Mucosa of descending colon (tissue), 3 donors: ENCODE measurements around the gene PDE3A. TPM values are rescaled to one million over a fixed set of nuclear protein-coding genes. Genes with fewer than 3 reads are reported as not detected.

Source experiments
- ATAC-seq: fragments of 200-7000 bp; cut with Tn5 transposase; one replicate; pipeline ENCODE4 v1.9.1; 2020; ENCODE audit warnings: mild to moderate bottlenecking, moderate library complexity
- DNase-seq, 3 donors: peaks; one replicate each; pipeline ENCODE4 v3.0.0-alpha.2; 2020
- H3K36me3 ChIP-seq: fragments of 200-600 bp; one replicate; pipeline ENCODE4 v1.8.0; 2021; ENCODE audit warnings: low read depth, mild to moderate bottlenecking
- H3K4me1 ChIP-seq: fragments of 200-600 bp; one replicate; pipeline ENCODE4 v1.8.0; 2021; ENCODE audit warnings: low read depth, mild to moderate bottlenecking
- H3K4me3 ChIP-seq: fragments of 200-600 bp; one replicate; pipeline ENCODE4 v1.8.0; 2021; ENCODE audit warnings: mild to moderate bottlenecking
- H3K9me3 ChIP-seq: fragments of 200-600 bp; one replicate; pipeline ENCODE4 v1.8.0; 2021; ENCODE audit warnings: mild to moderate bottlenecking
- intact Hi-C, 2 donors: fragments of 100-400 bp; cut with DNase I in 1 of 2; cut with micrococcal nuclease in 1 of 2; formaldehyde crosslinking; loops; one replicate each; pipeline versions ENCODE4 v1.11.0 to v1.11.1; 2022; cut with DNase I, micrococcal nuclease
- total RNA-seq, 3 donors: library from RNA; stranded (reverse); fragmentation: NEBNext Ultra II Directional in 2 of 3; extraction: Animal tissue kit (Norgen Biotek cat#: 25700) in 2 of 3; gene quantifications; one replicate each; pipeline versions ENCODE4 v1.2.1 to v1.2.4, GENCODE V29; 2021 to 2023
- TF ChIP-seq, protein P1 (sequence below): fragments of 200-600 bp; IDR thresholded peaks from one replicate; pipeline ENCODE4 v1.8.0; 2022; ENCODE audit warnings: antibody characterized with exemption, mild to moderate bottlenecking
- donor health status: DM: no; HTN: no; CAD: no; lungs with moderate emphysema.
- donor health status: DM: no; HTN: no; CAD: no.
- donor health status: DM: no; HTN: yes; CAD: no.

The PDE3A gene
- total RNA-seq, 3 donors from 2014 or later: 47.2 to 84.1 (median 83.9) TPM

DNA sequence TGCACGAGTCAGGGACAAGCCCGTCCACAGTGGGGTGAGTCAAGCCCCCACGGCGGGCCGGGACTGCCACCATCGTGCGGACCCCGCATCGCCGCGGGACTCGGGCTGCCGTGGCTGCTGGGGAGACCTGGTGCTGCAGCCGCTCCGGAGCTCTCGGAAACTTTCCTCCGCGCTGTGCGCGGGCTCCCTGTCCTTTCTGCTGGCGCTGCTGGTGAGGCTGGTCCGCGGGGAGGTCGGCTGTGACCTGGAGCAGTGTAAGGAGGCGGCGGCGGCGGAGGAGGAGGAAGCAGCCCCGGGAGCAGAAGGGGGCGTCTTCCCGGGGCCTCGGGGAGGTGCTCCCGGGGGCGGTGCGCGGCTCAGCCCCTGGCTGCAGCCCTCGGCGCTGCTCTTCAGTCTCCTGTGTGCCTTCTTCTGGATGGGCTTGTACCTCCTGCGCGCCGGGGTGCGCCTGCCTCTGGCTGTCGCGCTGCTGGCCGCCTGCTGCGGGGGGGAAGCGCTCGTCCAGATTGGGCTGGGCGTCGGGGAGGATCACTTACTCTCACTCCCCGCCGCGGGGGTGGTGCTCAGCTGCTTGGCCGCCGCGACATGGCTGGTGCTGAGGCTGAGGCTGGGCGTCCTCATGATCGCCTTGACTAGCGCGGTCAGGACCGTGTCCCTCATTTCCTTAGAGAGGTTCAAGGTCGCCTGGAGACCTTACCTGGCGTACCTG is 1.1 kb downstream of the PDE3A start:
- no peaks in the 10 kb centered on the region for H3K9me3 ChIP-seq
- H3K36me3 ChIP-seq: no peaks in the 10 kb centered on the region
- H3K4me1 ChIP-seq: no peaks in the 10 kb centered on the region
- ATAC-seq (peak; percentile 76), DNase-seq (peak; percentile 77 to 88 (median 86))
- TF ChIP-seq, protein P1, sequence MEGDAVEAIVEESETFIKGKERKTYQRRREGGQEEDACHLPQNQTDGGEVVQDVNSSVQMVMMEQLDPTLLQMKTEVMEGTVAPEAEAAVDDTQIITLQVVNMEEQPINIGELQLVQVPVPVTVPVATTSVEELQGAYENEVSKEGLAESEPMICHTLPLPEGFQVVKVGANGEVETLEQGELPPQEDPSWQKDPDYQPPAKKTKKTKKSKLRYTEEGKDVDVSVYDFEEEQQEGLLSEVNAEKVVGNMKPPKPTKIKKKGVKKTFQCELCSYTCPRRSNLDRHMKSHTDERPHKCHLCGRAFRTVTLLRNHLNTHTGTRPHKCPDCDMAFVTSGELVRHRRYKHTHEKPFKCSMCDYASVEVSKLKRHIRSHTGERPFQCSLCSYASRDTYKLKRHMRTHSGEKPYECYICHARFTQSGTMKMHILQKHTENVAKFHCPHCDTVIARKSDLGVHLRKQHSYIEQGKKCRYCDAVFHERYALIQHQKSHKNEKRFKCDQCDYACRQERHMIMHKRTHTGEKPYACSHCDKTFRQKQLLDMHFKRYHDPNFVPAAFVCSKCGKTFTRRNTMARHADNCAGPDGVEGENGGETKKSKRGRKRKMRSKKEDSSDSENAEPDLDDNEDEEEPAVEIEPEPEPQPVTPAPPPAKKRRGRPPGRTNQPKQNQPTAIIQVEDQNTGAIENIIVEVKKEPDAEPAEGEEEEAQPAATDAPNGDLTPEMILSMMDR: no peak
- peak overlapping the region; percentile 43 for H3K4me3 ChIP-seq
- intact Hi-C loops: loop anchor here (5.0 to 10.0 kb wide), 2 partner anchors 53 to 615 kb away; no protein-coding TSS in a partner anchor

DNA sequence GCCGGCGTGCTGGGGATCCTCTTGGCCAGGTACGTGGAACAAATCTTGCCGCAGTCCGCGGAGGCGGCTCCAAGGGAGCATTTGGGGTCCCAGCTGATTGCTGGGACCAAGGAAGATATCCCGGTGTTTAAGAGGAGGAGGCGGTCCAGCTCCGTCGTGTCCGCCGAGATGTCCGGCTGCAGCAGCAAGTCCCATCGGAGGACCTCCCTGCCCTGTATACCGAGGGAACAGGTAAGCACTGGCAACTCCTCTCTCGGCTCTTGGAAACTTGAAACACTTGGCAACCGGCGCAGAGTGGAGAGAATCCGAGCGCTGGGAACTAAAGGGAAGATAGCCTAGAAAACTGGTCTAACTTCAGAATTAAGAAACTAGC is 1.7 kb downstream of the PDE3A start:
- peak overlapping the region; percentile 43 for H3K4me3 ChIP-seq
- no peaks in the 10 kb centered on the region for H3K36me3 ChIP-seq
- intact Hi-C loops: loop anchor here (5.0 to 10.0 kb wide), 2 partner anchors 52 to 615 kb away; no protein-coding TSS in a partner anchor
- DNase-seq (peak in 1 of 3 donors; percentile 63), ATAC-seq (peak; percentile 39)
- no peaks in the 10 kb centered on the region for H3K9me3 ChIP-seq
- no peaks in the 10 kb centered on the region for H3K4me1 ChIP-seq
- TF ChIP-seq, protein P1: no peak

DNA sequence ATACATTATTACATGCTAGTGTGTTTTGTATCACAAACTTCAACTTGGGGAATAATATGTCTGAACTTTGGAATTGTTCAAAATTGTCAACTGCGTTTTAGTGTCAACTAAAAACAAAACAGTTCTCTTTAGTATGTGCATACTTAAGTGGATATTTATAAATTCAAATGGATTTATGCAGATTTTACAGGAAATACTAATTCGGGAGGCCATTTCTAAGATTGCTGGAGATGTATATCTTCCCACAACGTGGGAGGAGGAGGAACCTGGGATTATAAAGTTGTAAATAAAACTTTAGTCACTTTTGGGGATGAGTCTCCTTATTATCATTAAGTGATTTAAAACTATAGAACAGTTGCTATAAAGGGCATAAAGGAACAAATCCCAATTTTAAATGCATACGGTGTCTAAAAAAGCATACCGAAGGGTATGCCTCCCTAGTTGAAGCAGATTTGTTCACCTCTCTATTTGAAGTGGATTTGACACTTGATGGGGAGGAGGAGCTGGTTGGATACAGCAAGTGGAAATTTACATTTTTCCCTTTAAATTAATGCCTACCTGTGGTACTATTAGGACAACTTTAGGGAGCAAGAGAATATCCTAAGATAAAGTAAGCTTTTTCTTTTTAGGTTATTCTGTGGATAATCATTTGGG is 2.7 kb downstream of the PDE3A start:
- H3K9me3 ChIP-seq: no peaks in the 10 kb centered on the region
- intact Hi-C loops: loop anchor here (5.0 to 10.0 kb wide), 2 partner anchors 51 to 616 kb away; no protein-coding TSS in a partner anchor
- H3K4me3 ChIP-seq: peak overlapping the region; percentile 10
- no peaks in the 10 kb centered on the region for H3K36me3 ChIP-seq
- TF ChIP-seq, protein P1: no peak
- H3K4me1 ChIP-seq: no peaks in the 10 kb centered on the region
- DNase-seq: no peak
- no peak for ATAC-seq

DNA sequence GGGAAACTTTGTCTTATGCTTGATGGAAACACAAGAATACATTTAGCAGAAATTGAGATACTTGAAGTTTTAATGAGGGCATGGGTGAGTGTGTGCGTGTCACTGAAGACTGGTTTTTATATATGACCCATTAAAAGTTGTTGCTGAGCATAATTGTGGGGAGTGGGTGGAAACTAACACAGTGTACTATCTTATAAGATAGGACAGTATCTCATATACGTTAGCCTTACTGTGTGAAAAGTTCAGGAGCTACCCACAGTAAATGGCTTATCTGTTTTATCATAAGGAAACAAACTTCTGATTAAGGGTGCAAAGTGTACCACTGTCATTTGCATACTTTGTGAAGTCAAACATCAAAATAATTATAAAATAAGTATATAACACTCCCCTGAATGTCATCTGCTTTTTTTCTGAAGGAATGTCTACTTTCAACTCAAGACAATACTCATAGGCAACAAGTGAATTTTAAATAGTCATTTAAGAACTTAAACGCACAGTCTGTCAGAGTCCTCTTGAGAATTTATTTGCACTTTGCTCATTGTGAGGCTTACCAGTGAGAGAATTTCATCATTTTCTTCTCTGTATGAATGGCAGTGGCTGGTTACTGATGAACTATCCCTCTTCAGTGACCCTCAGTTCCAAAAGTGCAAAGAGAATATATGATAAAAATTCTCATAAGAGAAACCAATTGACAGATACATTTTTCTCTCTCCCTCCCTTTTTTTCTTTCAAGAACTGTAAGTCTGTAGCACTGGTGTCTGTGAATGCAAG is 4.2 kb downstream of the PDE3A start:
- no peak for DNase-seq
- TF ChIP-seq, protein P1: no peak
- no peaks in the 10 kb centered on the region for H3K36me3 ChIP-seq
- intact Hi-C loops: loop anchor here (5.0 to 10.0 kb wide), 2 partner anchors 50 to 618 kb away; no protein-coding TSS in a partner anchor
- no peaks in the 10 kb centered on the region for H3K4me1 ChIP-seq
- no peak overlapping the region for H3K4me3 ChIP-seq
- H3K9me3 ChIP-seq: no peaks in the 10 kb centered on the region
- ATAC-seq: peak; percentile 36

DNA sequence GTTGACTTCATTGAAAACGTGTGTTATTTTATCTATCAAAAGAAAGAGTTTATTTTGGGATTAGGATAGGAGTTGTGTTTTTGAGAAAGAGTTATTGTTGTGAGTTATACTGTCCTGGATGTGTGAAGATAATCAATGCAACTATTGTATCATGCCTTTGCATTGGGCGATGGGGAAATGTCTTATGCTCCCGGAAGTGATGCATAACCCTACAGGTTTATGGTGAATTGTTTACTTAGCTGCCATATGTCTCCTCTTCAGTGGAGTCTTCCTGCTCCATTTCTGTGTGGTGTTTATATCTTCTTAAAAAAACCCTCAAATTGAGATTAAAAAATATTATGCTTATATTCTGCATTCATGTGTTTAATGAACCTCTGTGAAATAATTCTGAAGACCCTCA is 6.5 kb downstream of the PDE3A start:
- Histone ChIP-seq H3K4me3 (no peak overlapping the region), H3K9me3 (no peaks in the 10 kb centered on the region), H3K36me3 (no peaks in the 10 kb centered on the region), H3K4me1 (no peaks in the 10 kb centered on the region)
- TF ChIP-seq, protein P1: no peak
- intact Hi-C loops: loop anchor here (5.0 to 10.0 kb wide), 2 partner anchors 48 to 620 kb away; no protein-coding TSS in a partner anchor
- peak; percentile 59 for ATAC-seq
- DNase-seq: no peak
